Heart right ventricle (tissue), 16 donors: ENCODE measurements around the gene TMEM169. TPM values are rescaled to one million over a fixed set of nuclear protein-coding genes. Genes with fewer than 3 reads are reported as not detected.

ENCODE experiments used
- ATAC-seq, 8 donors: fragments of 200-7000 bp; cut with Tn5 transposase; one replicate each; pipeline ENCODE4 v1.9.1; 2020; ENCODE audit warnings: mild to moderate bottlenecking in 8 of 8, moderate library complexity in 8 of 8, moderate number of reproducible peaks in 1 of 8
- DNase-seq, 2 donors: peaks; one replicate each; pipeline ENCODE4 v3.0.0-alpha.2; 2020
- H3K27ac ChIP-seq, 10 donors: fragments of 200-600 bp; sonication (generic) in 2 of 10; one replicate each; pipeline versions ENCODE4 v1.5.0 to v1.8.0; 2020 to 2022; ENCODE audit warnings: mild to moderate bottlenecking in 3 of 10
- H3K27me3 ChIP-seq, 7 donors: fragments of 200-600 bp; one replicate each; pipeline ENCODE4 v1.8.0; 2021 to 2022; ENCODE audit warnings: mild to moderate bottlenecking in 2 of 7
- H3K36me3 ChIP-seq, 9 donors: fragments of 200-600 bp; sonication (generic) in 1 of 9; one replicate each; pipeline versions ENCODE4 v1.5.0 to v1.8.0; 2020 to 2022; ENCODE audit warnings: mild to moderate bottlenecking in 2 of 9
- H3K4me1 ChIP-seq, 9 donors: fragments of 200-600 bp; sonication (generic) in 1 of 9; one replicate each; pipeline versions ENCODE4 v1.5.0 to v1.8.0; 2020 to 2022; ENCODE audit warnings: mild to moderate bottlenecking in 4 of 9
- H3K4me3 ChIP-seq, 10 donors: fragments of 200-600 bp; sonication (generic) in 2 of 10; one replicate each; pipeline versions ENCODE4 v1.5.0 to v1.8.0; 2020 to 2022; ENCODE audit warnings: mild to moderate bottlenecking in 7 of 10, moderate library complexity in 2 of 10
- H3K9me3 ChIP-seq, 11 donors: fragments of 200-600 bp in 10 of 11; sonication (generic) in 2 of 11; one replicate each; pipeline versions ENCODE4 v1.5.0 to v1.8.0; 2013 to 2022; ENCODE audit warnings: mild to moderate bottlenecking in 2 of 11, control low read depth in 1 of 11, moderate library complexity in 1 of 11
- CTCF ChIP-seq, 9 donors: fragments of 200-600 bp; sonication (generic) in 2 of 9; IDR thresholded peaks; one replicate each; pipeline versions ENCODE4 v1.5.0 to v1.8.0; 2021 to 2022; ENCODE audit warnings: antibody characterized with exemption in 9 of 9, mild to moderate bottlenecking in 5 of 9, moderate library complexity in 1 of 9
- WGBS, 2 donors: extraction: QIAGEN DNeasy Blood & Tissue Kit; methylation state at CpG; one replicate each; pipeline ENCODE4 v1.1.7; 2013; ENCODE audit warnings: inconsistent platforms in 1 of 2; 5-methylcytosine and 5-hydroxymethylcytosine counted together
- intact Hi-C, 10 donors: fragments of 100-400 bp; cut with DNase I; formaldehyde crosslinking; loops; one replicate each; pipeline versions ENCODE4 v1.11.1 to v1.14.2; 2022
- polyA plus RNA-seq, 2 donors: library from polyadenylated mRNA; stranded (reverse); fragments of 200-250 nt; gene quantifications; one replicate each; pipeline ENCODE4 v1.2.3, GENCODE V29; 2013
- total RNA-seq, 10 donors: library from RNA; stranded (reverse); fragmentation: NEBNext Ultra II Directional in 3 of 10; extraction: Animal tissue kit (Norgen Biotek cat#: 25700) in 3 of 10; gene quantifications; one replicate each; pipeline versions ENCODE4 v1.2.1 to v1.2.4, GENCODE V29; 2021 to 2023
- donor health status: Arrhythmogenic right ventricular cardiomyopathy.
- donor health status: ischemic (EF 13 %, LVEDD 7.1; RV severe dilation, severe dysfunction).
- donor health status: healthy with polysubstance abuse.
- donor health status: DM: no; HTN: yes; CAD: no.
- donor health status: DM: no; HTN: no; CAD: no.
- donor health status: ischemic (EF 25% LVEDD 6.9; RV normal size, moderate dysfunction).
- donor health status: ischemic (EF 25% LVEDD 5.7; RV mildly dilated, moderate dysfunction).
- donor health status: healthy.
- donor health status: DM: yes; HTN: yes; CAD: no.
- donor health status: Ischemic cardiomyopathy.
- donor health status: ischemic (EF 35%, LVEDD 5.7; RV mildly dilated, moderate dysfunction).
- donor health status: nonischemic (EF 11% LVEDD 7.7; RV severe dilation, severe dysfunction).
- donor health status: DM: yes; HTN: yes; CAD: no.
- donor health status: PGD.
- donor health status: ischemic (EF 29% LVEDD 5.4; RV normal size, mild dysfunction).
- donor health status: nonischemic (EF 23%, LVEDD 6.1; RV moderate dilation, normal function).

The TMEM169 gene
- total and polyA plus RNA-seq, 12 donors, result 0.10 to 0.97 (median 0.22) TPM; not detected in 2

- H3K27ac ChIP-seq, result no peak overlapping the region
- H3K4me1 ChIP-seq, result no peaks in the 10 kb centered on the region
- no peak for TF ChIP-seq CTCF (IDR thresholded peaks at IDR 0.05)
- peaks cover 0 to 6% (median 0%) of the 10 kb centered on the region in 11 donors for H3K9me3 ChIP-seq
- H3K4me3 ChIP-seq, result no peak overlapping the region
- ATAC-seq (no peak), DNase-seq (no peak)
- H3K27me3 ChIP-seq, result no peaks in the 10 kb centered on the region
- intact Hi-C loops, result no loop called here
- H3K36me3 ChIP-seq, result no peaks in the 10 kb centered on the region
Observed at GRCh38 chr2:216073773-216074172, 7.9 kb upstream of the TMEM169 start.

GRCh38 chr2:216074380-216074779, 7.3 kb upstream of the TMEM169 start:
- WGBS, 2 donors, result 68 to 81% methylated on average over 1 of the region's 1 CpG
- no peak for ATAC-seq

DNA sequence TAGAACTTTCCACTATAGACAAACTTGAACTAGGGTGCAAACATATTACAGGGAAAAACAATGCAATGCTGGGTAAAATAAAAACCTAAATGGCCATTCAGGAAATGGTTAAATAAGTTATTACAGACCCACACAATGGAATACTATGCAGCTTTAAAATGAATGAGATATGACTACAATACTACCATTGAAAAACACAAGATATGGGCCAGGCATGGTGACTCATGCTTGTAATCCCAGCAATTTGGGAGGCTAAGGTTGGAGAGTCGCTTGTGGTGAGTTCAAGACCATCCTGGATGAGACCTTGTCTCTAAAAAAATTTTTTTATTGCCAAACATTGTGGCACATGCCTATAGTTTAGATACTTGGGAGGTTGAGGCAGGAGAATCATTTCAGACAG, 6.9 kb upstream of the TMEM169 start:
- 87 to 95% methylated on average over 1 of the region's 1 CpG for WGBS, 2 donors
- H3K27me3 ChIP-seq, result no peaks in the 10 kb centered on the region
- H3K4me1 ChIP-seq, result no peaks in the 10 kb centered on the region
- no peak overlapping the region for H3K27ac ChIP-seq
- no peak for DNase-seq
- TF ChIP-seq CTCF (IDR thresholded peaks at IDR 0.05), result no peak
- H3K4me3 ChIP-seq, result no peak overlapping the region
- no peak for ATAC-seq
- intact Hi-C loops, result no loop called here
- no peaks in the 10 kb centered on the region for H3K36me3 ChIP-seq
- H3K9me3 ChIP-seq, result peaks cover 0 to 6% (median 0%) of the 10 kb centered on the region in 11 donors

More at GRCh38 chr2:216074380-216074779, 7.3 kb upstream of the TMEM169 start:
- TF ChIP-seq CTCF (IDR thresholded peaks at IDR 0.05), result no peak
- Histone ChIP-seq H3K9me3 (peaks cover 0 to 6% (median 0%) of the 10 kb centered on the region in 11 donors), H3K36me3 (no peaks in the 10 kb centered on the region), H3K4me1 (no peaks in the 10 kb centered on the region), H3K27me3 (no peaks in the 10 kb centered on the region), H3K27ac (no peak overlapping the region), H3K4me3 (no peak overlapping the region)
- DNase-seq, result no peak
- intact Hi-C loops, result no loop called here

DNA sequence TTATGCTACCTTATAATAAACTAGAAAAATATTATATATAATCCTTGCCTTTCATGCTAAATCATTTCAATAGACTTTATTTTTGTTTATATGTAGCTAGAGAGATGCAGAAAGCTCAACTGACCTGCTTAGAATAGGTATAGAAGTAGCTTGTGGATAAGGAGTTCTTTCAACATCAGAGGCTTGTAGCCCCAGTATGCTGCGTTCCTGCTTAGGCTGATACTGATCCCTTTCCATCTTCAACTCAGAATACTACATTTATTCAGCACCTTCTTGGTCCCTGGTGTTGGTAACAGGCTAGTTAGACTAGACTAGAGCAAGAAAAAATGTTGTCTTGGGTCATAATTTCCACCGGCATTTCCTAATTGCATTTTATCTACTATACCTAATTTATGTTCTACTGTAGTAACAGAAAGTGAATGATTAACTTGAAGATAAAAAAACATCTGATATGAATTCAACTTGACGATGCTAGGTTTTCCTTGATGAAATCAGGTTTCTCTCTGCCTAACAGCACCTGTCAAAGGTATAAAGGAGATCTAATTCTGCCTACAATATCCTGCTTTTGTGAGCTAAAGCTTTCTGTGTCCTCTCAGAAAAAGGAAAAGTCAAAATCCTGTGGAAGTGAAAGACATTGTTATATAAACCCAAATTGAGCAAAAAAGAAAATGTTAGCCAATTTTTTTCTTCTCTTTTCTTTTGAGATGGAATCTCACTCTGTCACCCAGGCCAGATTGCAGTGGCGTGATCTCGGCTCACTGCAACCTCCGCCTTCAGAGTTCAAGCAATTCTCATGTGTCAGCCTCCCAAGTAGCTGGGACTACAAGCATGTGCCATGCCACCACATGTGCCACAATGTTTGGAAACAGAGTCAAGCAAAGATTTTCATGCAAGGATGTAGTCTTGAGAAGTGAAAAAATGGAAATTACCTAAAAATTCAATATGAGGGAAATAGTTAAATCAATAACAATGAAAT, 5.9 kb upstream of the TMEM169 start:
- Histone ChIP-seq H3K4me1 (peaks cover 0 to 4% (median under 1%) of the 10 kb centered on the region in 9 donors), H3K27ac (no peak overlapping the region), H3K27me3 (no peaks in the 10 kb centered on the region), H3K36me3 (no peaks in the 10 kb centered on the region), H3K4me3 (no peak overlapping the region), H3K9me3 (peaks cover 0 to 6% (median 0%) of the 10 kb centered on the region in 11 donors)
- no peak for TF ChIP-seq CTCF (IDR thresholded peaks at IDR 0.05)
- intact Hi-C loops, result no loop called here
- DNase-seq (no peak), ATAC-seq (no peak)
- WGBS, 2 donors, result 86 to 92% methylated on average over 6 of the region's 6 CpGs
